ENCODE data around the gene ILKAP.

DNA sequence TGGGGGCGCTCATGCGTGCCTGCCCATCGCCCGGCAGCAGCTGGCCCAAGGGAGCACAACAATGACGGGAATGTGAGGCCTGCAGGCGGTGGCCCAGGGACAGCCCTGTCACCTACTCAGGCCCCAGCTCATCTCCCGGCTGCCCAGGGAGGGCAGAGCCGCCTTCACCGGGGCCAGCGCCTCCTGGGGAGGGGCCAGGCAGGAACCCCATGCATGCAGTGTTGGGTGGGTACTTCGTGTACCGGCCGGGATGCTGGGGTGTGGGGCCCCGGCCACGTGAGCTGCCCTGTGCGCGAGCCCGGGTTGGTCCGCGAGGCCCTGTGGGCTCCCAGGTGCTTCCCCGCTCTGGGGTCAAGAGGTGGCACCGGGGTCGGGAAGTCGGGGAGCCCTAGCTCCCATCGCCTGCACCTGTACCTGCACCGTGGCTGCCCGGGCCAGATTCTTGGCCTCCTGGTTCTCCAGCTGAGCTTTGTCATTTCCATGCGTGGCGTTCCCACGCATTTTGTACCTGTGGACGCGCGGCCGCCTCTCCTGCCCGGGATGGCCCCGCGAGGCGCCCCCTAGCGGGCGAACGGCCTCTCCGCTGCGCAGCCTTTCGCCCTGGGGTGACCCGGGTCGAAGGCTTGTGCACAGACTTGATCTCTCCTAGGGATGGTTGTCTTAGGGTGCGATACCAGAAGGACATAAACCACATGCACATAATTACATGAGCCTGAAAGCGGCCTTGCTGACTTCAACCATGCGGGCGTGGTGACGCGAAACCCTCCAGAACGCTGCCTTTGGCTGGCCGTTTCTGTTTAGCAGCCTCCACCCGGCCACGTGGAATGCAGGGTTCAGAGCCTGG, 64.1 kb downstream of the ILKAP start:
- no peak for TF ChIP-seq POLR2A (IDR thresholded peaks at IDR 0.05; ENCODE audit: low read depth, low read length)
- no peak for TF ChIP-seq POLR2AphosphoS5 (IDR thresholded peaks at IDR 0.05; ENCODE audit: low read depth, low read length)
- no peak for TF ChIP-seq TAF1 (IDR thresholded peaks at IDR 0.05; ENCODE audit: borderline replicate concordance, low read depth, low read length)

Data from GM12892 (cell line).